OCI-LY7 (cell line): Measurements from ENCODE around the gene MTA3.
"Not testable (repeated sequence)": the region's sequence is repeated elsewhere in the genome, so short reads cannot be mapped to it uniquely, and the experiment has no call there.

ENCODE experiments used
- CTCF ChIP-seq: fragments of 200-600 bp; sonication (generic); conservative IDR thresholded peaks from 2 replicates; pipeline ENCODE4 v1.5.1; 2014; ENCODE audit warnings: mild to moderate bottlenecking, antibody characterized with exemption, low read length, moderate library complexity, mixed read lengths
- EZH2phosphoT487 ChIP-seq: fragments of 200-600 bp; sonication (generic); IDR thresholded peaks from 2 replicates; pipeline ENCODE4 v1.6.1; 2018; ENCODE audit warnings: low read depth, borderline replicate concordance, mild to moderate bottlenecking, mixed run types, antibody characterized with exemption, low read length, moderate library complexity, mixed read lengths

GRCh38 chr2:42604341-42604867 is 36.0 kb downstream of the MTA3 start:
- TF ChIP-seq CTCF, EZH2phosphoT487: not testable (repeated sequence)
